PC-9 (cell line): Measurements from ENCODE around the gene TCF4. TPM values are rescaled to one million over a fixed set of nuclear protein-coding genes. Genes with fewer than 3 reads are reported as not detected.

Experiments used
- BruUV-seq: library from RNA; stranded (reverse); fragments of 400-500 nt; replicated peaks from 2 replicates; lab custom pipeline; 2021; lab: Mats Ljungman, UMichigan
- CTCF ChIA-PET: fragments of 300-600 bp; sonication (Branson Sonifier 250); formaldehyde crosslinking; loops from one replicate; lab custom pipeline; 2022; ENCODE audit warnings: antibody characterized with exemption; lab: Charles Lee
- POLR2A ChIA-PET: fragments of 300-600 bp; sonication (Branson Sonifier 250); formaldehyde crosslinking; loops from one replicate; lab custom pipeline; 2022; ENCODE audit warnings: antibody characterized with exemption; ENCODE audit not compliant: unreplicated experiment; lab: Charles Lee
- DNase-seq, 2 experiments: peaks; one replicate each; pipeline versions ENCODE4 v3.0.0 to v3.0.0-alpha.2; 2015 to 2022; ENCODE audit warnings: mixed read lengths in 1 of 2
- H2AFZ ChIP-seq: fragments of 200-600 bp; sonication (generic); 2 replicates; pipeline ENCODE4 v1.8.1; 2017; ENCODE audit warnings: antibody characterized with exemption
- H3F3A ChIP-seq: fragments of 200-600 bp; sonication (generic); 2 replicates; pipeline ENCODE4 v1.8.1; 2017; ENCODE audit warnings: antibody characterized with exemption, mild to moderate bottlenecking, low read depth; ENCODE audit not compliant: insufficient read depth
- H3K27ac ChIP-seq: fragments of 200-600 bp; sonication (generic); 2 replicates; pipeline ENCODE4 v1.6.1; 2016; ENCODE audit warnings: mixed run types
- H3K27me3 ChIP-seq: fragments of 200-600 bp; sonication (generic); 2 replicates; pipeline ENCODE4 v1.6.1; 2016; ENCODE audit warnings: low read depth, mixed run types; ENCODE audit not compliant: insufficient read depth
- H3K36me3 ChIP-seq: fragments of 200-600 bp; sonication (generic); 2 replicates; pipeline ENCODE4 v1.6.1; 2016; ENCODE audit warnings: low read depth, mixed run types
- H3K4me1 ChIP-seq: fragments of 200-600 bp; sonication (generic); replicated peaks from 2 replicates; pipeline ENCODE4 v1.6.1; 2016; ENCODE audit warnings: mixed run types; ENCODE audit not compliant: insufficient read depth
- H3K4me2 ChIP-seq: fragments of 200-600 bp; sonication (generic); 2 replicates; pipeline ENCODE4 v1.6.1; 2017; ENCODE audit warnings: mixed run types
- H3K4me3 ChIP-seq: fragments of 200-600 bp; sonication (generic); 2 replicates; pipeline ENCODE4 v1.6.1; 2016; ENCODE audit warnings: mixed run types
- H3K79me2 ChIP-seq: fragments of 200-600 bp; sonication (generic); 2 replicates; pipeline ENCODE4 v1.6.1; 2017; ENCODE audit warnings: low read depth, mixed run types
- H3K9me2 ChIP-seq: fragments of 200-600 bp; sonication (generic); 2 replicates; pipeline ENCODE4 v1.8.1; 2017; ENCODE audit warnings: mild to moderate bottlenecking; ENCODE audit not compliant: insufficient read depth
- H3K9me3 ChIP-seq: fragments of 200-600 bp; sonication (generic); 2 replicates; pipeline ENCODE4 v1.8.1; 2016; ENCODE audit warnings: low read depth; ENCODE audit not compliant: insufficient read depth
- H4K20me1 ChIP-seq: fragments of 200-600 bp; sonication (generic); 2 replicates; pipeline ENCODE4 v1.8.1; 2017; ENCODE audit not compliant: insufficient read depth
- EZH2 ChIP-seq: fragments of 200-600 bp; sonication (generic); IDR thresholded peaks from 2 replicates; pipeline ENCODE4 v1.8.0; 2017; ENCODE audit warnings: antibody characterized with exemption, low read depth
- intact Hi-C: fragments of 100-400 bp; cut with micrococcal nuclease; formaldehyde crosslinking; loops from one replicate; pipeline ENCODE4 v1.10.0; 2022; ENCODE audit not compliant: unreplicated experiment
- total RNA-seq: library from RNA; stranded (reverse); gene quantifications from 2 replicates; pipeline ENCODE4 v1.2.3, GENCODE V29; 2021
- TF ChIP-seq, protein P1 (sequence below): fragments of 200-600 bp; sonication (generic); conservative IDR thresholded peaks from 2 replicates; pipeline ENCODE4 v1.6.1; 2017; ENCODE audit warnings: mixed run types, antibody characterized with exemption, mild to moderate bottlenecking, moderate library complexity

TCF4 gene
- total RNA-seq, 1 experiment from 2014 or later: 0.74 TPM

DNA sequence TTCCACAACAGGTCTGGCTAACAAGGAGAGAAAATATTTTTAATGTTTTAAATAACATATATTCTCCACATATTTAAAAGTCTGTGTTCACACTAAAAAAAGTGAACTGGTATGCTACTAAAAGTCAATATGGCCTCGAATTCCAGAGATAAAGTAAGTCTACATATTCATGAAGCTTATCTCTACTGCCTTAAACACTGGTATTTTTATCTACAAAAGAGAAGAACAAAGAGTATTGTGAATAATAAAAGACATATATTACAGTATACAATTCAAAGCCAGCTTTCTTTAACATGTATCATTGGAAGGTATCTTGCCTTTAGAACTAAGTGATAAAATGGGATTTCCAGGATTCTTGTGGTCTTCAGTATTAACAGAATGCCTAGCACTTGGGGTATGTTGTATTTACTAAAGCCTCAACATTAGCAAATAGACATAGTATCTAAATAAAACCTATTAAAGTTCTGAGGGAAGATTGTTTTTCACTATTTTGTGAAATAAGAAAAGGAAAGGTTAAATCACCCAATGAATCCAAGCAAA, 325.9 kb downstream of the TCF4 start:
- H3K9me3 ChIP-seq: no peaks in the 10 kb centered on the region
- ChIA-PET CTCF (no interaction called here), POLR2A (no interaction called here)
- BruUV-seq: no TSS peak
- no peaks in the 10 kb centered on the region for H3F3A ChIP-seq
- no peak for DNase-seq
- intact Hi-C loops: no loop called here
- H3K27ac ChIP-seq: no peak overlapping the region
- H3K36me3 ChIP-seq: no peaks in the 10 kb centered on the region
- H4K20me1 ChIP-seq: no peaks in the 10 kb centered on the region
- H3K27me3 ChIP-seq: no peaks in the 10 kb centered on the region
- H2AFZ ChIP-seq: no peak overlapping the region
- H3K9me2 ChIP-seq: no peaks in the 10 kb centered on the region
- H3K4me3 ChIP-seq: no peak overlapping the region
- no peaks in the 10 kb centered on the region for H3K79me2 ChIP-seq
- TF ChIP-seq, protein P1, sequence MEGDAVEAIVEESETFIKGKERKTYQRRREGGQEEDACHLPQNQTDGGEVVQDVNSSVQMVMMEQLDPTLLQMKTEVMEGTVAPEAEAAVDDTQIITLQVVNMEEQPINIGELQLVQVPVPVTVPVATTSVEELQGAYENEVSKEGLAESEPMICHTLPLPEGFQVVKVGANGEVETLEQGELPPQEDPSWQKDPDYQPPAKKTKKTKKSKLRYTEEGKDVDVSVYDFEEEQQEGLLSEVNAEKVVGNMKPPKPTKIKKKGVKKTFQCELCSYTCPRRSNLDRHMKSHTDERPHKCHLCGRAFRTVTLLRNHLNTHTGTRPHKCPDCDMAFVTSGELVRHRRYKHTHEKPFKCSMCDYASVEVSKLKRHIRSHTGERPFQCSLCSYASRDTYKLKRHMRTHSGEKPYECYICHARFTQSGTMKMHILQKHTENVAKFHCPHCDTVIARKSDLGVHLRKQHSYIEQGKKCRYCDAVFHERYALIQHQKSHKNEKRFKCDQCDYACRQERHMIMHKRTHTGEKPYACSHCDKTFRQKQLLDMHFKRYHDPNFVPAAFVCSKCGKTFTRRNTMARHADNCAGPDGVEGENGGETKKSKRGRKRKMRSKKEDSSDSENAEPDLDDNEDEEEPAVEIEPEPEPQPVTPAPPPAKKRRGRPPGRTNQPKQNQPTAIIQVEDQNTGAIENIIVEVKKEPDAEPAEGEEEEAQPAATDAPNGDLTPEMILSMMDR: no peak
- no peak for TF ChIP-seq EZH2
- H3K4me2 ChIP-seq: no peak overlapping the region
- H3K4me1 ChIP-seq: no peaks in the 10 kb centered on the region

DNA sequence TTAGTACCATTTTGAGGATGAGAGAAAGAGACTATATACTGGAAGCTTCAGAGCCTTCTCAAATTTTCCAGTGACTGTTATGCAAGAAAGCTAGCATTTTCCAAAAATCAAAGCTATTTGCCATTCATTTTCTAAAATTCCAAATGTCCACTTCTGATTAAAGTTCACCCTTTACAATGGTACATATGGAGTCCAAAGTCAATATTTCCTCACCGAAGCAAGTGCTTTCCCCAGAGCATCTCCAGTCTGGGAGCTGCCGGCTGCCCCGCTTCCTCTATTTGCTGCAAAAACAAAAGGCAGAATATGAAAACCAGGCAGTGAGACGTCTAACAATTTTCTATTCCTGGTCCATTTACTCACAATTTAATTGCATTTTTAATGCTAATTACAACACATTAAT, 326.7 kb downstream of the TCF4 start:
- H3K4me3 ChIP-seq: no peak overlapping the region
- no peaks in the 10 kb centered on the region for H3F3A ChIP-seq
- no peaks in the 10 kb centered on the region for H3K9me3 ChIP-seq
- no peak overlapping the region for H3K27ac ChIP-seq
- no peaks in the 10 kb centered on the region for H4K20me1 ChIP-seq
- no peaks in the 10 kb centered on the region for H3K4me1 ChIP-seq
- no TSS peak for BruUV-seq
- no peak for TF ChIP-seq EZH2
- TF ChIP-seq, protein P1: no peak
- intact Hi-C loops: no loop called here
- CTCF ChIA-PET: no interaction called here
- no peak overlapping the region for H2AFZ ChIP-seq
- POLR2A ChIA-PET: no interaction called here
- no peaks in the 10 kb centered on the region for H3K79me2 ChIP-seq
- H3K9me2 ChIP-seq: no peaks in the 10 kb centered on the region
- no peak overlapping the region for H3K4me2 ChIP-seq
- no peaks in the 10 kb centered on the region for H3K27me3 ChIP-seq
- no peak for DNase-seq
- no peaks in the 10 kb centered on the region for H3K36me3 ChIP-seq

DNA sequence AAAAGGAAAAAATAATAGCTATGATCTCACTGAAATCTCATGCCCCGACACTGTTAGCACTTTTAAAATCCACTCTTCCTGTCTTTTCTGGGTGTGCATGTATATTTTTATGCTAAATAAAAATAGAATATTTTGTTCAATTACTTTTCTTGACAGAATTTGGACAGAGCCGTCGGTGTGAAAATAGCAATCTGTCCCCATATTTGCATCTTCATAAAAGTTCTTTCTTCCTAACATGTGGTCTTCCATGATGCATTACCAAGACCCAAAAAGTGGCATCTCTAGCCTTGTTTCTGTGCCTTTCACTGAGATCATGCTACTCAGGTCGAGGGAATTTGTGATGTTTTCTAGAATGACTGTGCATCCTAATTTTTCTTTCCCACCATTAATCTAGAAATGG, 329.9 kb downstream of the TCF4 start:
- H3F3A ChIP-seq: no peaks in the 10 kb centered on the region
- H3K79me2 ChIP-seq: no peaks in the 10 kb centered on the region
- H3K4me2 ChIP-seq: no peak overlapping the region
- TF ChIP-seq EZH2: no peak
- TF ChIP-seq, protein P1: no peak
- no peaks in the 10 kb centered on the region for H3K9me2 ChIP-seq
- CTCF ChIA-PET: no interaction called here
- no peaks in the 10 kb centered on the region for H3K36me3 ChIP-seq
- no peaks in the 10 kb centered on the region for H3K27me3 ChIP-seq
- no peaks in the 10 kb centered on the region for H3K9me3 ChIP-seq
- intact Hi-C loops: no loop called here
- POLR2A ChIA-PET: no interaction called here
- H3K4me1 ChIP-seq: no peaks in the 10 kb centered on the region
- H2AFZ ChIP-seq: no peak overlapping the region
- BruUV-seq: no TSS peak
- no peaks in the 10 kb centered on the region for H4K20me1 ChIP-seq
- H3K4me3 ChIP-seq: no peak overlapping the region
- no peak for DNase-seq
- no peak overlapping the region for H3K27ac ChIP-seq
